ENCODE results near the gene FDPS. TPM values are rescaled to one million over a fixed set of nuclear protein-coding genes. Genes with fewer than 3 reads are reported as not detected.

Gene FDPS
- total and polyA plus RNA-seq, 2 donors (not counting 1 experiment from before 2014, with no cell fraction given): 88.3 to 128 TPM

DNA sequence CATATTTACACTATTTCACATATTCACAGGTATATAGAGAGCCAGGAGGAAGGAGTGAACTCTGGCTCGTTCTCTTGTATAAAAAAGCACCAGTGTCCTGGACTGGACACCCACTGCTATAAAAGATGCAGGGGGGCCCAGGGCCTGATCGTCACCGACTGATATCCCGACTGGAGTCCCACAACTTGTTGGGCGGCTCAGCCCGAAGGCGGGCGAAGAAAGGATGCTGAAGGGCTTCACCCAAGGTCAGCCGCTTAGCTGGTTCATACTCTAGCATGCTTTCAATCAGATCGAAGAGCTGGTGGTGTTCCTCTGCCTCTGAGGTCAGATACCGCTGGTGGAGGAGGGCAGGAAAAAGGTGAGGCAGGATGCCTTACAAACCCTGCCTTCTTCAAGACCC lies 45.6 kb upstream of the FDPS start:
- H3K4me2 ChIP-seq (replicated peaks; ENCODE audit: low read depth, low read length, poor library complexity, severe bottlenecking): no peak overlapping the region
- POLR2A ChIA-PET: no interaction called here

DNA sequence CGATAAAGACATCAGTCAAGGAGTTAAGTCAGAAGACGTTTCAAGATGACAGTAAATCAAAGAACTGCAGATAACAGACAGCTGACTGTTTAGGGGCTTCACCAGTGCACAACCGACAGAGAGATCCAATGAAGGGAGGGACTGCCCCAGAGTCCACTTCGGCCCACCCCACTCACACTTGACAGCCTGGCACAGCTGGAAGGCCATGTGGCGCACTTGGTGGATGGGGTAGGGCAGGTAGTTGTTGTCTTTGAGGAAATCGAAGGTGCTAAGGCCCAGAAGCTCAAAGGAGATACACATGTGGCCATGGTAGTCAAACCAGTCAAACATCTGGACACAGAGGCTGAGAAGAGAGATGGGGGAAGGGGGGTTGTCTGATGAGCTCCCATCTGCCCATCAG lies 42.1 kb upstream of the FDPS start:
- Mint-ChIP-seq H3K9me3 (ENCODE audit: insufficient read depth) (no peaks in the 10 kb centered on the region), H3K4me3 (no peak overlapping the region), H3K4me1 (peaks cover 18% of the 10 kb centered on the region), H3K27ac (no peak overlapping the region), H3K27me3 (no peaks in the 10 kb centered on the region)
- ChIA-PET CTCF (interaction anchor here (3.6 to 5.7 kb wide), 2 partner anchors 16 to 56 kb away, joined by 22 to 41 read pairs; no protein-coding TSS in a partner anchor), POLR2A (no interaction called here)
- H3K27ac ChIP-seq (ENCODE audit: low read length in 2 of 2): no peak overlapping the region
- WGBS (ENCODE audit: insufficient coverage): 97% methylated on average over 4 of the region's 6 CpGs
- H3K36me3 ChIP-seq (replicated peaks in 1 of 2; ENCODE audit: control extremely low read depth in 1 of 2, control insufficient read depth in 1 of 2, extremely low read depth in 1 of 2, insufficient read depth in 2 of 2, low read length in 1 of 2): peaks cover 2 to 65% of the 10 kb centered on the region in 2 experiments
- no peaks in the 10 kb centered on the region for H3K9me3 ChIP-seq (ENCODE audit: control extremely low read depth in 1 of 3, control insufficient read depth in 2 of 3, insufficient read depth in 1 of 3, low read length in 2 of 3)
- DNase-seq (no peak), ATAC-seq (ENCODE audit: low read depth) (no peak)
- TF ChIP-seq EZH2 (IDR thresholded peaks at IDR 0.05; ENCODE audit: borderline replicate concordance, insufficient read depth, low read depth, low read length, poor library complexity, severe bottlenecking): no peak
- TF ChIP-seq, protein P1, sequence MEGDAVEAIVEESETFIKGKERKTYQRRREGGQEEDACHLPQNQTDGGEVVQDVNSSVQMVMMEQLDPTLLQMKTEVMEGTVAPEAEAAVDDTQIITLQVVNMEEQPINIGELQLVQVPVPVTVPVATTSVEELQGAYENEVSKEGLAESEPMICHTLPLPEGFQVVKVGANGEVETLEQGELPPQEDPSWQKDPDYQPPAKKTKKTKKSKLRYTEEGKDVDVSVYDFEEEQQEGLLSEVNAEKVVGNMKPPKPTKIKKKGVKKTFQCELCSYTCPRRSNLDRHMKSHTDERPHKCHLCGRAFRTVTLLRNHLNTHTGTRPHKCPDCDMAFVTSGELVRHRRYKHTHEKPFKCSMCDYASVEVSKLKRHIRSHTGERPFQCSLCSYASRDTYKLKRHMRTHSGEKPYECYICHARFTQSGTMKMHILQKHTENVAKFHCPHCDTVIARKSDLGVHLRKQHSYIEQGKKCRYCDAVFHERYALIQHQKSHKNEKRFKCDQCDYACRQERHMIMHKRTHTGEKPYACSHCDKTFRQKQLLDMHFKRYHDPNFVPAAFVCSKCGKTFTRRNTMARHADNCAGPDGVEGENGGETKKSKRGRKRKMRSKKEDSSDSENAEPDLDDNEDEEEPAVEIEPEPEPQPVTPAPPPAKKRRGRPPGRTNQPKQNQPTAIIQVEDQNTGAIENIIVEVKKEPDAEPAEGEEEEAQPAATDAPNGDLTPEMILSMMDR (IDR thresholded peaks at IDR 0.05): no peak
- H3K9ac ChIP-seq (ENCODE audit: low read length): no peak overlapping the region
- intact Hi-C loops (cut with micrococcal nuclease): no loop called here
- no peak overlapping the region for H3K4me2 ChIP-seq (replicated peaks; ENCODE audit: low read depth, low read length, poor library complexity, severe bottlenecking)
- no peak overlapping the region for H3K4me3 ChIP-seq (ENCODE audit: control extremely low read depth in 1 of 5, extremely low read depth in 1 of 5, insufficient read depth in 1 of 5, low read depth in 2 of 5, low read length in 4 of 5)
- H3K4me1 ChIP-seq (ENCODE audit: control insufficient read depth in 2 of 2, insufficient read depth in 2 of 2, low read length in 2 of 2): peaks cover 2 to 11% of the 10 kb centered on the region in 2 donors
- H4K20me1 ChIP-seq (ENCODE audit: control insufficient read depth, insufficient read depth, low read length, poor library complexity, severe bottlenecking): peaks cover 18% of the 10 kb centered on the region
- H2AFZ ChIP-seq (ENCODE audit: insufficient read depth, low read depth, low read length, poor library complexity, severe bottlenecking): no peak overlapping the region
- no peaks in the 10 kb centered on the region for H3K27me3 ChIP-seq (replicated peaks in 1 of 4; ENCODE audit: control extremely low read depth in 1 of 4, control insufficient read depth in 3 of 4, insufficient read depth in 4 of 4, low read length in 3 of 4)
- peaks cover 17% of the 10 kb centered on the region for H3K79me2 ChIP-seq (ENCODE audit: control insufficient read depth, insufficient read depth, low read length)

More for the DNA sequence above, 45.6 kb upstream of the FDPS start:
- Mint-ChIP-seq H3K4me1 (peaks cover 27% of the 10 kb centered on the region), H3K27ac (peak overlapping the region; percentile 91), H3K4me3 (peak overlapping the region; percentile 89), H3K27me3 (no peaks in the 10 kb centered on the region), H3K9me3 (ENCODE audit: insufficient read depth) (no peaks in the 10 kb centered on the region)
- peaks cover 19% of the 10 kb centered on the region for H3K79me2 ChIP-seq (ENCODE audit: control insufficient read depth, insufficient read depth, low read length)
- no peak for ATAC-seq (ENCODE audit: low read depth)
- peak overlapping the region in 1 of 2 donors; percentile 73 for H3K27ac ChIP-seq (ENCODE audit: low read length in 2 of 2)
- WGBS (ENCODE audit: insufficient coverage): 96% methylated on average over 9 of the region's 11 CpGs
- CTCF ChIA-PET: interaction anchor here (5.7 kb wide), 1 partner anchor 12 kb away, joined by 41 read pairs; no protein-coding TSS in a partner anchor
- H3K9ac ChIP-seq (ENCODE audit: low read length): no peak overlapping the region
- TF ChIP-seq, protein P1 (IDR thresholded peaks at IDR 0.05): no peak
- TF ChIP-seq EZH2 (IDR thresholded peaks at IDR 0.05; ENCODE audit: borderline replicate concordance, insufficient read depth, low read depth, low read length, poor library complexity, severe bottlenecking): no peak
- no peak for DNase-seq
- H4K20me1 ChIP-seq (ENCODE audit: control insufficient read depth, insufficient read depth, low read length, poor library complexity, severe bottlenecking): peaks cover 14% of the 10 kb centered on the region
- peaks cover 2 to 53% of the 10 kb centered on the region in 2 experiments for H3K36me3 ChIP-seq (replicated peaks in 1 of 2; ENCODE audit: control extremely low read depth in 1 of 2, control insufficient read depth in 1 of 2, extremely low read depth in 1 of 2, insufficient read depth in 2 of 2, low read length in 1 of 2)
- H3K9me3 ChIP-seq (ENCODE audit: control extremely low read depth in 1 of 3, control insufficient read depth in 2 of 3, insufficient read depth in 1 of 3, low read length in 2 of 3): no peaks in the 10 kb centered on the region
- peaks cover 14 to 25% of the 10 kb centered on the region in 2 donors for H3K4me1 ChIP-seq (ENCODE audit: control insufficient read depth in 2 of 2, insufficient read depth in 2 of 2, low read length in 2 of 2)
- no peak overlapping the region for H2AFZ ChIP-seq (ENCODE audit: insufficient read depth, low read depth, low read length, poor library complexity, severe bottlenecking)
- intact Hi-C loops (cut with micrococcal nuclease): loop anchor here (2.0 to 5.0 kb wide), 2 partner anchors 299 to 648 kb away; partner anchors contain the start of genes ASH1L and RIT1
- H3K27me3 ChIP-seq (replicated peaks in 1 of 4; ENCODE audit: control extremely low read depth in 1 of 4, control insufficient read depth in 3 of 4, insufficient read depth in 4 of 4, low read length in 3 of 4): no peaks in the 10 kb centered on the region
- H3K4me3 ChIP-seq (ENCODE audit: control extremely low read depth in 1 of 5, extremely low read depth in 1 of 5, insufficient read depth in 1 of 5, low read depth in 2 of 5, low read length in 4 of 5): no peak overlapping the region
